A673 (cell line): ENCODE measurements around the gene CCDC122. TPM values are rescaled to one million over a fixed set of nuclear protein-coding genes. Genes with fewer than 3 reads are reported as not detected.

Experiments
- BruUV-seq: library from RNA; stranded (reverse); fragments of 400-500 nt; replicated peaks from 2 replicates; lab custom pipeline; 2021; lab: Mats Ljungman, UMichigan
- CTCF ChIA-PET: fragments of 300-600 bp; sonication (Branson Sonifier 250); formaldehyde crosslinking; loops from one replicate; lab custom pipeline; 2022; ENCODE audit warnings: antibody characterized with exemption; lab: Charles Lee
- POLR2A ChIA-PET: fragments of 300-600 bp; sonication (Branson Sonifier 250); formaldehyde crosslinking; loops from one replicate; lab custom pipeline; 2022; ENCODE audit warnings: antibody characterized with exemption; ENCODE audit not compliant: low non-redundant PET; lab: Charles Lee
- DNase-seq: peaks from one replicate; pipeline ENCODE4 v3.0.0-alpha.2; 2015; ENCODE audit warnings: low spot score
- H3K27ac ChIP-seq: fragments of 200-600 bp; sonication (generic); 2 replicates; pipeline ENCODE4 v1.5.1; 2016; ENCODE audit warnings: mixed run types, low read depth, mild to moderate bottlenecking, mixed read lengths, antibody characterized with exemption, low read length; ENCODE audit not compliant: poor library complexity, severe bottlenecking
- H3K27me3 ChIP-seq: fragments of 200-600 bp; sonication (generic); replicated peaks from 2 replicates; pipeline ENCODE4 v1.6.1; 2017; ENCODE audit warnings: mixed run types, low read depth, mild to moderate bottlenecking, mixed read lengths, antibody characterized with exemption, low read length; ENCODE audit not compliant: insufficient read depth, poor library complexity
- H3K36me3 ChIP-seq: fragments of 200-600 bp; sonication (generic); 2 replicates; pipeline ENCODE4 v1.6.1; 2016; ENCODE audit warnings: mixed run types, mild to moderate bottlenecking, mixed read lengths, antibody characterized with exemption, low read length; ENCODE audit not compliant: insufficient read depth, poor library complexity, severe bottlenecking
- H3K4me1 ChIP-seq: fragments of 200-600 bp; sonication (generic); 2 replicates; pipeline ENCODE4 v1.6.1; 2017; ENCODE audit warnings: mixed run types, mild to moderate bottlenecking, mixed read lengths, antibody characterized with exemption, low read length; ENCODE audit not compliant: insufficient read depth, poor library complexity, severe bottlenecking
- H3K4me3 ChIP-seq: fragments of 200-600 bp; sonication (generic); 2 replicates; pipeline ENCODE4 v1.5.1; 2016; ENCODE audit warnings: low read depth, mixed run types, mild to moderate bottlenecking, mixed read lengths, low read length; ENCODE audit not compliant: poor library complexity, severe bottlenecking
- H3K9me3 ChIP-seq: fragments of 200-600 bp; sonication (generic); 2 replicates; pipeline ENCODE4 v1.6.1; 2016; ENCODE audit warnings: mixed run types, low read depth, mild to moderate bottlenecking, mixed read lengths, antibody characterized with exemption, low read length; ENCODE audit not compliant: poor library complexity, severe bottlenecking
- CTCF ChIP-seq: fragments of 300-800, 200-600 bp; sonication (generic); conservative IDR thresholded peaks from 2 replicates; pipeline ENCODE4 v1.5.1; 2017; ENCODE audit warnings: low read depth, mild to moderate bottlenecking, antibody characterized with exemption, low read length, moderate library complexity, mixed read lengths
- EZH2 ChIP-seq: fragments of 200-600 bp; sonication (generic); IDR thresholded peaks from 2 replicates; pipeline ENCODE4 v1.6.1; 2017; ENCODE audit warnings: borderline replicate concordance, low read depth, mild to moderate bottlenecking, mixed read lengths, antibody characterized with exemption, low read length; ENCODE audit not compliant: poor library complexity, severe bottlenecking
- intact Hi-C: fragments of 100-400 bp; cut with micrococcal nuclease; formaldehyde crosslinking; loops from one replicate; pipeline ENCODE4 v1.10.0; 2022; ENCODE audit not compliant: unreplicated experiment
- total RNA-seq: library from RNA; stranded (reverse); gene quantifications from 2 replicates; pipeline ENCODE4 v1.2.3, GENCODE V29; 2021

Gene CCDC122
- total RNA-seq, 1 experiment from 2014 or later, result 2.6 TPM

GRCh38 chr13:43865892-43866291, 13.6 kb downstream of the CCDC122 start:
- ChIA-PET POLR2A (no interaction called here), CTCF (no interaction called here)
- TF ChIP-seq CTCF (no peak), EZH2 (no peak)
- H3K9me3 ChIP-seq, result no peaks in the 10 kb centered on the region
- no peak for DNase-seq
- intact Hi-C loops, result no loop called here
- H3K27ac ChIP-seq, result no peak overlapping the region
- H3K4me3 ChIP-seq, result no peak overlapping the region
- no peaks in the 10 kb centered on the region for H3K27me3 ChIP-seq
- BruUV-seq, result no TSS peak
- no peaks in the 10 kb centered on the region for H3K36me3 ChIP-seq
- no peaks in the 10 kb centered on the region for H3K4me1 ChIP-seq

GRCh38 chr13:43864921-43865320, 14.6 kb downstream of the CCDC122 start:
- ChIA-PET CTCF (no interaction called here), POLR2A (no interaction called here)
- H3K4me3 ChIP-seq, result no peak overlapping the region
- no peak for DNase-seq
- H3K27me3 ChIP-seq, result no peaks in the 10 kb centered on the region
- intact Hi-C loops, result no loop called here
- no peaks in the 10 kb centered on the region for H3K36me3 ChIP-seq
- H3K9me3 ChIP-seq, result no peaks in the 10 kb centered on the region
- H3K27ac ChIP-seq, result no peak overlapping the region
- TF ChIP-seq EZH2, result no peak
- no peak for TF ChIP-seq CTCF
- no peaks in the 10 kb centered on the region for H3K4me1 ChIP-seq
- BruUV-seq, result no TSS peak

GRCh38 chr13:43861863-43862262, 17.7 kb downstream of the CCDC122 start:
- no peak overlapping the region for H3K4me3 ChIP-seq
- DNase-seq, result no peak
- BruUV-seq, result no TSS peak
- TF ChIP-seq EZH2, result no peak
- TF ChIP-seq CTCF, result no peak
- H3K27ac ChIP-seq, result no peak overlapping the region
- H3K36me3 ChIP-seq, result no peaks in the 10 kb centered on the region
- intact Hi-C loops, result no loop called here
- no peaks in the 10 kb centered on the region for H3K9me3 ChIP-seq
- H3K4me1 ChIP-seq, result no peaks in the 10 kb centered on the region
- ChIA-PET POLR2A (no interaction called here), CTCF (no interaction called here)
- H3K27me3 ChIP-seq, result no peaks in the 10 kb centered on the region
